Medulla oblongata (tissue), 1 donor: ENCODE data around the gene SH3D21.

Source experiments
- DNase-seq: peaks from one replicate; pipeline ENCODE4 v3.0.0-alpha.2; 2015; ENCODE audit errors: extremely low spot score

The SH3D21 gene

GRCh38 chr1:36303650-36304360 lies 2.4 kb upstream of the SH3D21 start:
- DNase-seq, result no peak

GRCh38 chr1:36304521-36304920 lies 1.6 kb upstream of the SH3D21 start:
- peak; percentile 51 for DNase-seq

GRCh38 chr1:36304970-36305914 lies 926 bp upstream of the SH3D21 start:
- no peak for DNase-seq

- DNase-seq, result no peak
Measured at GRCh38 chr1:36305915-36306209, 306 bp upstream of the SH3D21 start.

- DNase-seq, result peak; percentile 92
Measured at GRCh38 chr1:36306902-36307456, 811 bp downstream of the SH3D21 start.

- no peak for DNase-seq
Measured at GRCh38 chr1:36307601-36308330, 1.6 kb downstream of the SH3D21 start.

- no peak for DNase-seq
Measured at GRCh38 chr1:36309397-36309796, 3.2 kb downstream of the SH3D21 start.

GRCh38 chr1:36320291-36320761 lies 14.2 kb downstream of the SH3D21 start:
- no peak for DNase-seq

GRCh38 chr1:36320767-36321118 lies 14.6 kb downstream of the SH3D21 start:
- no peak for DNase-seq

- DNase-seq, result no peak
Measured at GRCh38 chr1:36321119-36321951, 15.2 kb downstream of the SH3D21 start.

GRCh38 chr1:36322041-36322785 lies 16.0 kb downstream of the SH3D21 start:
- DNase-seq, result no peak

GRCh38 chr1:36322786-36323635 lies 16.8 kb downstream of the SH3D21 start:
- DNase-seq, result no peak

GRCh38 chr1:36323636-36324352 lies 17.6 kb downstream of the SH3D21 start, which contains the start of gene EVA1B:
Gene EVA1B (minus strand): TSS chr1:36323645. CDS start chr1:36323037, 608 bp downstream.
- DNase-seq, result peak; percentile 43

GRCh38 chr1:36324353-36324703 lies 18.2 kb downstream of the SH3D21 start:
- DNase-seq, result no peak

- DNase-seq, result no peak
Measured at GRCh38 chr1:36326499-36326898, 20.3 kb downstream of the SH3D21 start.

- DNase-seq, result no peak
Measured at GRCh38 chr1:36327421-36328087, 21.4 kb downstream of the SH3D21 start.

GRCh38 chr1:36328088-36328480 lies 21.9 kb downstream of the SH3D21 start:
- no peak for DNase-seq

GRCh38 chr1:36328713-36329112 lies 22.5 kb downstream of the SH3D21 start:
- DNase-seq, result peak; percentile 40
